IPS-18a (cell line): ENCODE measurements around the gene UBE2G2.
"Not testable (repeated sequence)": the region's sequence is repeated elsewhere in the genome, so short reads cannot be mapped to it uniquely, and the experiment has no call there.

Experiments used
- H3K27ac ChIP-seq: one replicate; pipeline ENCODE4 v1.5.1; 2013; ENCODE audit warnings: low read length
- H3K27me3 ChIP-seq: one replicate; pipeline ENCODE4 v1.6.1; 2013; ENCODE audit warnings: mild to moderate bottlenecking, low read length; ENCODE audit not compliant: control insufficient read depth, insufficient read depth
- H3K36me3 ChIP-seq: one replicate; pipeline ENCODE4 v1.6.1; 2013; ENCODE audit warnings: low read depth, low read length; ENCODE audit not compliant: control insufficient read depth
- H3K4me1 ChIP-seq: one replicate; pipeline ENCODE4 v1.6.1; 2013; ENCODE audit warnings: low read depth, low read length; ENCODE audit not compliant: control insufficient read depth
- H3K4me3 ChIP-seq: one replicate; pipeline ENCODE4 v1.5.1; 2013; ENCODE audit warnings: low read length
- H3K9ac ChIP-seq: one replicate; pipeline ENCODE4 v1.6.1; 2013; ENCODE audit warnings: mild to moderate bottlenecking, low read length, moderate library complexity
- H3K9me3 ChIP-seq: one replicate; pipeline ENCODE4 v1.6.1; 2013; ENCODE audit warnings: low read depth, low read length; ENCODE audit not compliant: control insufficient read depth

UBE2G2 gene

GRCh38 chr21:44834231-44834950, 32.8 kb upstream of the UBE2G2 start:
- Histone ChIP-seq H3K27me3 (no peaks in the 10 kb centered on the region), H3K27ac (no peak overlapping the region), H3K9me3 (no peaks in the 10 kb centered on the region), H3K4me1 (no peaks in the 10 kb centered on the region), H3K9ac (no peak overlapping the region), H3K4me3 (no peak overlapping the region), H3K36me3 (no peaks in the 10 kb centered on the region)

GRCh38 chr21:44833663-44834062, 32.0 kb upstream of the UBE2G2 start:
- H3K9ac ChIP-seq = no peak overlapping the region
- peaks cover 5% of the 10 kb centered on the region for H3K9me3 ChIP-seq
- no peaks in the 10 kb centered on the region for H3K27me3 ChIP-seq
- H3K36me3 ChIP-seq = no peaks in the 10 kb centered on the region
- H3K27ac ChIP-seq = no peak overlapping the region
- no peak overlapping the region for H3K4me3 ChIP-seq
- H3K4me1 ChIP-seq = no peaks in the 10 kb centered on the region

GRCh38 chr21:44832516-44833255, 31.1 kb upstream of the UBE2G2 start:
- H3K27me3 ChIP-seq, H3K4me1 ChIP-seq, H3K9me3 ChIP-seq, H3K36me3 ChIP-seq, H3K4me3 ChIP-seq, H3K27ac ChIP-seq, H3K9ac ChIP-seq: not testable (repeated sequence)

GRCh38 chr21:44831227-44831860, 29.7 kb upstream of the UBE2G2 start:
- Histone ChIP-seq H3K4me1 (no peaks in the 10 kb centered on the region), H3K9ac (no peak overlapping the region), H3K9me3 (peaks cover 8% of the 10 kb centered on the region), H3K4me3 (no peak overlapping the region), H3K27me3 (no peaks in the 10 kb centered on the region), H3K27ac (no peak overlapping the region), H3K36me3 (no peaks in the 10 kb centered on the region)

- no peaks in the 10 kb centered on the region for H3K36me3 ChIP-seq
These were observed 28.0 kb upstream of the UBE2G2 start for GRCh38 chr21:44829507-44830092.

GRCh38 chr21:44828362-44829056, 26.9 kb upstream of the UBE2G2 start:
- Histone ChIP-seq H3K27ac (no peak overlapping the region), H3K27me3 (no peaks in the 10 kb centered on the region), H3K36me3 (no peaks in the 10 kb centered on the region), H3K4me1 (no peaks in the 10 kb centered on the region), H3K4me3 (no peak overlapping the region), H3K9me3 (peaks cover 13% of the 10 kb centered on the region), H3K9ac (no peak overlapping the region)

More at GRCh38 chr21:44829507-44830092, 28.0 kb upstream of the UBE2G2 start:
- Histone ChIP-seq H3K9ac (no peak overlapping the region), H3K27ac (no peak overlapping the region), H3K27me3 (no peaks in the 10 kb centered on the region), H3K4me1 (no peaks in the 10 kb centered on the region), H3K9me3 (peaks cover 11% of the 10 kb centered on the region), H3K4me3 (no peak overlapping the region)

GRCh38 chr21:44823179-44823660, 21.6 kb upstream of the UBE2G2 start:
- no peak overlapping the region for H3K4me3 ChIP-seq
- no peaks in the 10 kb centered on the region for H3K36me3 ChIP-seq
- no peak overlapping the region for H3K27ac ChIP-seq
- H3K4me1 ChIP-seq = no peaks in the 10 kb centered on the region
- H3K9me3 ChIP-seq = peaks cover 24% of the 10 kb centered on the region
- H3K27me3 ChIP-seq = no peaks in the 10 kb centered on the region
- no peak overlapping the region for H3K9ac ChIP-seq

- peaks cover 24% of the 10 kb centered on the region for H3K9me3 ChIP-seq
- H3K4me3 ChIP-seq = no peak overlapping the region
- H3K4me1 ChIP-seq = no peaks in the 10 kb centered on the region
- H3K36me3 ChIP-seq = no peaks in the 10 kb centered on the region
- H3K27me3 ChIP-seq = no peaks in the 10 kb centered on the region
- H3K9ac ChIP-seq = no peak overlapping the region
- H3K27ac ChIP-seq = no peak overlapping the region
These were observed 21.0 kb upstream of the UBE2G2 start for GRCh38 chr21:44822484-44823178.

- Histone ChIP-seq H3K9me3 (peaks cover 21% of the 10 kb centered on the region), H3K9ac (no peak overlapping the region), H3K27me3 (no peaks in the 10 kb centered on the region)
These were observed 19.2 kb upstream of the UBE2G2 start for GRCh38 chr21:44820851-44821250.

GRCh38 chr21:44819283-44820243, 17.9 kb upstream of the UBE2G2 start:
- Histone ChIP-seq H3K4me3 (no peak overlapping the region), H3K36me3 (no peaks in the 10 kb centered on the region), H3K9ac (no peak overlapping the region), H3K4me1 (no peaks in the 10 kb centered on the region), H3K27me3 (no peaks in the 10 kb centered on the region), H3K9me3 (peaks cover 21% of the 10 kb centered on the region), H3K27ac (no peak overlapping the region)

More at GRCh38 chr21:44820851-44821250, 19.2 kb upstream of the UBE2G2 start:
- no peaks in the 10 kb centered on the region for H3K36me3 ChIP-seq
- H3K4me3 ChIP-seq = no peak overlapping the region
- H3K4me1 ChIP-seq = no peaks in the 10 kb centered on the region
- no peak overlapping the region for H3K27ac ChIP-seq
